ENCODE results near the gene TRAPPC3. TPM values are rescaled to one million over a fixed set of nuclear protein-coding genes. Genes with fewer than 3 reads are reported as not detected.

TRAPPC3 gene
- total and polyA plus RNA-seq, 2 donors (not counting 1 experiment from before 2014, with no cell fraction given), result 88.5 to 105 TPM

DNA sequence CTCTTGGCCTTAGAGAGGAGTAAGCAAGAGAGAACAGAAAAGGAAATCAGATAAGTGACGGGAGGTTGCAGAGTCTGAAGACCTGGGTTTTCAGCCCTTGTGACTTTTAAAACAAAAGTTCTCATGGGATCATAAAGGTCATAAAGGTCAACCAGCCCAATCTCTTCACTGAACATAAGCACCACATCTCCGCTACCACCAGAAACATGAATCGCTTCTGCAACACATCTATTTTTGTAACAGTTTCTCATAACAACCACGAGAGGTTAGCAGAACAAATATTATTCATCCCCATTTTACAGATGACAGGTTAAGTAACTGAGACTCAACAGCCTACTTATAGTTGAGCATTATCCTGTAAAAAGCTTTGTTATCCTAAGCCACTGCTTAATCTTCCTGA is 5.9 kb downstream of the TRAPPC3 start:
- TF ChIP-seq, protein P1, sequence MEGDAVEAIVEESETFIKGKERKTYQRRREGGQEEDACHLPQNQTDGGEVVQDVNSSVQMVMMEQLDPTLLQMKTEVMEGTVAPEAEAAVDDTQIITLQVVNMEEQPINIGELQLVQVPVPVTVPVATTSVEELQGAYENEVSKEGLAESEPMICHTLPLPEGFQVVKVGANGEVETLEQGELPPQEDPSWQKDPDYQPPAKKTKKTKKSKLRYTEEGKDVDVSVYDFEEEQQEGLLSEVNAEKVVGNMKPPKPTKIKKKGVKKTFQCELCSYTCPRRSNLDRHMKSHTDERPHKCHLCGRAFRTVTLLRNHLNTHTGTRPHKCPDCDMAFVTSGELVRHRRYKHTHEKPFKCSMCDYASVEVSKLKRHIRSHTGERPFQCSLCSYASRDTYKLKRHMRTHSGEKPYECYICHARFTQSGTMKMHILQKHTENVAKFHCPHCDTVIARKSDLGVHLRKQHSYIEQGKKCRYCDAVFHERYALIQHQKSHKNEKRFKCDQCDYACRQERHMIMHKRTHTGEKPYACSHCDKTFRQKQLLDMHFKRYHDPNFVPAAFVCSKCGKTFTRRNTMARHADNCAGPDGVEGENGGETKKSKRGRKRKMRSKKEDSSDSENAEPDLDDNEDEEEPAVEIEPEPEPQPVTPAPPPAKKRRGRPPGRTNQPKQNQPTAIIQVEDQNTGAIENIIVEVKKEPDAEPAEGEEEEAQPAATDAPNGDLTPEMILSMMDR (conservative IDR thresholded peaks at IDR 0.05 in 1 of 2, IDR thresholded peaks at IDR 0.05 in 1 of 2; ENCODE audit: low read depth in 1 of 2, low read length in 2 of 2), result no peak
- no peak for TF ChIP-seq EZH2 (IDR thresholded peaks at IDR 0.05; ENCODE audit: low read length, missing control alignments)
- Histone ChIP-seq H3K4me2 (ENCODE audit: extremely low read depth, insufficient read depth, low read length) (no peak overlapping the region), H4K20me1 (ENCODE audit: control insufficient read depth, extremely low read depth, insufficient read depth, low read length) (no peaks in the 10 kb centered on the region), H3K27me3 (ENCODE audit: control insufficient read depth, insufficient read depth, low read length) (no peaks in the 10 kb centered on the region), H3K4me3 (replicated peaks in 1 of 4; ENCODE audit: control extremely low read depth in 1 of 4, insufficient read depth in 1 of 4, low read depth in 3 of 4, low read length in 4 of 4) (no peak overlapping the region), H2AFZ (ENCODE audit: low read length) (no peak overlapping the region), H3K36me3 (ENCODE audit: control insufficient read depth, insufficient read depth, low read length) (no peaks in the 10 kb centered on the region), H3K9ac (ENCODE audit: insufficient read depth, low read length) (no peak overlapping the region), H3K4me1 (ENCODE audit: control insufficient read depth, extremely low read depth, insufficient read depth, low read length) (peaks cover 5% of the 10 kb centered on the region), H3K9me3 (ENCODE audit: control insufficient read depth, insufficient read depth, low read depth, low read length) (no peaks in the 10 kb centered on the region), H3K27ac (ENCODE audit: insufficient read depth, low read length) (no peak overlapping the region), H3K79me2 (ENCODE audit: control insufficient read depth, insufficient read depth, low read length) (peaks cover 63% of the 10 kb centered on the region)
- no peak for DNase-seq (ENCODE audit: low read depth in 2 of 2)

DNA sequence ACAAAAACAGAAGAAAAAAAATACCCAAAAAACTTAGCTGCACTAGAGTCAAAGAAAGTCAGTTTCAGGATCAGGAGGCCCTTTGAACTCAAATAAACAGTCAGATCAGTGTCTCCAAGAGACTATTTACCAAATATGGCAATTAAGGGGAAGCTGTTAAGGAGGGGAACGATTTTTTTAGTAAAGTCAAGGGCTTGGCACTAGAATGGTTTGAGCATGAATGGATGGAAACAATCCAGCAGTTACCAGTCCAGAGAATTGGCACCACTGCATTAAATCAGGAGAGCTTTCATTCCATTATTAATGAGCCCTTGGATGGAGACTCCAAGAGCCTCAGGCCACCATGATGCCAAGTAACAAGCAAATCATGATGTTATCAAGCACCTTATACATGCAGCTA is 7.2 kb downstream of the TRAPPC3 start:
- Histone ChIP-seq H3K36me3 (ENCODE audit: control insufficient read depth, insufficient read depth, low read length) (peaks cover 2% of the 10 kb centered on the region), H3K4me3 (replicated peaks in 1 of 4; ENCODE audit: control extremely low read depth in 1 of 4, insufficient read depth in 1 of 4, low read depth in 3 of 4, low read length in 4 of 4) (no peak overlapping the region), H3K27ac (ENCODE audit: insufficient read depth, low read length) (no peak overlapping the region), H2AFZ (ENCODE audit: low read length) (no peak overlapping the region), H3K9me3 (ENCODE audit: control insufficient read depth, insufficient read depth, low read depth, low read length) (no peaks in the 10 kb centered on the region), H3K27me3 (ENCODE audit: control insufficient read depth, insufficient read depth, low read length) (no peaks in the 10 kb centered on the region), H3K79me2 (ENCODE audit: control insufficient read depth, insufficient read depth, low read length) (peaks cover 52% of the 10 kb centered on the region), H3K4me2 (ENCODE audit: extremely low read depth, insufficient read depth, low read length) (no peak overlapping the region), H3K4me1 (ENCODE audit: control insufficient read depth, extremely low read depth, insufficient read depth, low read length) (peaks cover 12% of the 10 kb centered on the region), H4K20me1 (ENCODE audit: control insufficient read depth, extremely low read depth, insufficient read depth, low read length) (no peaks in the 10 kb centered on the region), H3K9ac (ENCODE audit: insufficient read depth, low read length) (no peak overlapping the region)
- no peak for TF ChIP-seq EZH2 (IDR thresholded peaks at IDR 0.05; ENCODE audit: low read length, missing control alignments)
- TF ChIP-seq, protein P1 (conservative IDR thresholded peaks at IDR 0.05 in 1 of 2, IDR thresholded peaks at IDR 0.05 in 1 of 2; ENCODE audit: low read depth in 1 of 2, low read length in 2 of 2), result no peak
- no peak for DNase-seq (ENCODE audit: low read depth in 2 of 2)

DNA sequence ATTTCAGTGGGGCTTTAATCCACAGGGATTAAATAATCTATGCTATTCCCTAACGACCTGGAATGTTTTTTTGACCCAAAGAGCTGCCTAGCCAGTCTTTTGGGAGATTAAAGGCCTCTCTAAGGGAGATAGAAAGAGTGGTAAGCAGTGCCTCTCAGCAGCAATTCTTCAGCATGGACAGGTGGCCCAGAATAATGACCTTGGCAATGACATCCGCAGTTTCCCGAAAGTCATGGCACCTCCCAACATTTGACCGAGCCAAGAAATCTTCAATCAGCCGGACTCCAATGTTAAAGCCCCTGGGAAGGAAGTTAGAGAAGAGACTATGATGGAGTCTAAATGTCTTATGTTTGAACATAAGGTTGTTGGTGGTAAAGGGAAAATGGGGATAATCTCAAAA is 9.8 kb downstream of the TRAPPC3 start:
- no peaks in the 10 kb centered on the region for H3K9me3 ChIP-seq (ENCODE audit: control insufficient read depth, insufficient read depth, low read depth, low read length)
- H3K4me2 ChIP-seq (ENCODE audit: extremely low read depth, insufficient read depth, low read length), result no peak overlapping the region
- H2AFZ ChIP-seq (ENCODE audit: low read length), result no peak overlapping the region
- H3K9ac ChIP-seq (ENCODE audit: insufficient read depth, low read length), result no peak overlapping the region
- H3K27me3 ChIP-seq (ENCODE audit: control insufficient read depth, insufficient read depth, low read length), result no peaks in the 10 kb centered on the region
- peaks cover 22% of the 10 kb centered on the region for H3K4me1 ChIP-seq (ENCODE audit: control insufficient read depth, extremely low read depth, insufficient read depth, low read length)
- no peak for DNase-seq (ENCODE audit: low read depth in 2 of 2)
- peaks cover 2% of the 10 kb centered on the region for H3K36me3 ChIP-seq (ENCODE audit: control insufficient read depth, insufficient read depth, low read length)
- H3K27ac ChIP-seq (ENCODE audit: insufficient read depth, low read length), result no peak overlapping the region
- H3K79me2 ChIP-seq (ENCODE audit: control insufficient read depth, insufficient read depth, low read length), result peaks cover 38% of the 10 kb centered on the region
- TF ChIP-seq, protein P1 (conservative IDR thresholded peaks at IDR 0.05 in 1 of 2, IDR thresholded peaks at IDR 0.05 in 1 of 2; ENCODE audit: low read depth in 1 of 2, low read length in 2 of 2), result no peak
- TF ChIP-seq EZH2 (IDR thresholded peaks at IDR 0.05; ENCODE audit: low read length, missing control alignments), result no peak
- no peaks in the 10 kb centered on the region for H4K20me1 ChIP-seq (ENCODE audit: control insufficient read depth, extremely low read depth, insufficient read depth, low read length)
- no peak overlapping the region for H3K4me3 ChIP-seq (replicated peaks in 1 of 4; ENCODE audit: control extremely low read depth in 1 of 4, insufficient read depth in 1 of 4, low read depth in 3 of 4, low read length in 4 of 4)
